ENCODE results near the gene FES. TPM values are rescaled to one million over a fixed set of nuclear protein-coding genes. Genes with fewer than 3 reads are reported as not detected.

The FES gene
- polyA plus RNA-seq, 2 of the 4 experiments (the other 2 are of a cell fraction), result 0.39 to 0.50 TPM

DNA sequence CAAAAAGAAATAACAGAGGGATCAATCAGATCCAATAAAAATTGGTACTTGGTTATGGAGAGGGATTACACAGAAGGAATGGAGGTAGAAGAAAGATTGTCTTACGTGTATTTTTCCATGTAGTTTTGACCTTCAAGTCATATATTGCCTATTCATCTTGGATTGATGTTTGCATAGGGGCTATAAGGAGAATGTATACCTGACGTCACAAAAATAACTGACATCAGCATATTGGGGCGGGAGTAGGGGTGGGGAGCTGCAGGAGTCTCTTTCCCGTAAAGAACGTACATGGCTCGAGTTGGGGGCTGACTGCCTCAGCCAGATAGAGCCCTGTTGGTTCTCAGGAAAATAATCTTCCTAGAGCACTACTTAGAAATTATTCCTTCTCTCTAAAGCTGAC is 21.8 kb upstream of the FES start:
- WGBS (ENCODE audit: missing lambda C conversion rate), result 88% methylated on average over 6 of the region's 6 CpGs
- no peak overlapping the region for H3K4me3 ChIP-seq
- peaks cover 65% of the 10 kb centered on the region for H3K4me1 ChIP-seq
- no peak for FAIRE-seq
- POLR2A ChIA-PET, result no interaction called here
- no peak for DNase-seq (ENCODE audit: low read depth in 1 of 2, low spot score in 1 of 2)
- TF ChIP-seq, protein P1, sequence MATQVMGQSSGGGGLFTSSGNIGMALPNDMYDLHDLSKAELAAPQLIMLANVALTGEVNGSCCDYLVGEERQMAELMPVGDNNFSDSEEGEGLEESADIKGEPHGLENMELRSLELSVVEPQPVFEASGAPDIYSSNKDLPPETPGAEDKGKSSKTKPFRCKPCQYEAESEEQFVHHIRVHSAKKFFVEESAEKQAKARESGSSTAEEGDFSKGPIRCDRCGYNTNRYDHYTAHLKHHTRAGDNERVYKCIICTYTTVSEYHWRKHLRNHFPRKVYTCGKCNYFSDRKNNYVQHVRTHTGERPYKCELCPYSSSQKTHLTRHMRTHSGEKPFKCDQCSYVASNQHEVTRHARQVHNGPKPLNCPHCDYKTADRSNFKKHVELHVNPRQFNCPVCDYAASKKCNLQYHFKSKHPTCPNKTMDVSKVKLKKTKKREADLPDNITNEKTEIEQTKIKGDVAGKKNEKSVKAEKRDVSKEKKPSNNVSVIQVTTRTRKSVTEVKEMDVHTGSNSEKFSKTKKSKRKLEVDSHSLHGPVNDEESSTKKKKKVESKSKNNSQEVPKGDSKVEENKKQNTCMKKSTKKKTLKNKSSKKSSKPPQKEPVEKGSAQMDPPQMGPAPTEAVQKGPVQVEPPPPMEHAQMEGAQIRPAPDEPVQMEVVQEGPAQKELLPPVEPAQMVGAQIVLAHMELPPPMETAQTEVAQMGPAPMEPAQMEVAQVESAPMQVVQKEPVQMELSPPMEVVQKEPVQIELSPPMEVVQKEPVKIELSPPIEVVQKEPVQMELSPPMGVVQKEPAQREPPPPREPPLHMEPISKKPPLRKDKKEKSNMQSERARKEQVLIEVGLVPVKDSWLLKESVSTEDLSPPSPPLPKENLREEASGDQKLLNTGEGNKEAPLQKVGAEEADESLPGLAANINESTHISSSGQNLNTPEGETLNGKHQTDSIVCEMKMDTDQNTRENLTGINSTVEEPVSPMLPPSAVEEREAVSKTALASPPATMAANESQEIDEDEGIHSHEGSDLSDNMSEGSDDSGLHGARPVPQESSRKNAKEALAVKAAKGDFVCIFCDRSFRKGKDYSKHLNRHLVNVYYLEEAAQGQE (IDR thresholded peaks at IDR 0.05), result no peak
- TF ChIP-seq MAZ (IDR thresholded peaks at IDR 0.05; ENCODE audit: borderline replicate concordance, low read depth, low read length) (no peak), MAFK (IDR thresholded peaks at IDR 0.05; ENCODE audit: partially characterized antibody) (peak; percentile 73), ZC3H11A (IDR thresholded peaks at IDR 0.05) (no peak)
- ATAC-seq, result no peak
- peak overlapping the region; percentile 59 to 76; a peak in 5 of 6 replicates for H3K27ac ChIP-seq
- CTCF ChIA-PET, result interaction anchor here (1.0 to 6.8 kb wide), 2 partner anchors 9 to 23 kb away, joined by 3 to 59 read pairs; no protein-coding TSS in a partner anchor
- H3K9me3 ChIP-seq, result no peaks in the 10 kb centered on the region
- H3K4me2 ChIP-seq, result peak overlapping the region; percentile 44; the same call in 2 of the 3 replicates

DNA sequence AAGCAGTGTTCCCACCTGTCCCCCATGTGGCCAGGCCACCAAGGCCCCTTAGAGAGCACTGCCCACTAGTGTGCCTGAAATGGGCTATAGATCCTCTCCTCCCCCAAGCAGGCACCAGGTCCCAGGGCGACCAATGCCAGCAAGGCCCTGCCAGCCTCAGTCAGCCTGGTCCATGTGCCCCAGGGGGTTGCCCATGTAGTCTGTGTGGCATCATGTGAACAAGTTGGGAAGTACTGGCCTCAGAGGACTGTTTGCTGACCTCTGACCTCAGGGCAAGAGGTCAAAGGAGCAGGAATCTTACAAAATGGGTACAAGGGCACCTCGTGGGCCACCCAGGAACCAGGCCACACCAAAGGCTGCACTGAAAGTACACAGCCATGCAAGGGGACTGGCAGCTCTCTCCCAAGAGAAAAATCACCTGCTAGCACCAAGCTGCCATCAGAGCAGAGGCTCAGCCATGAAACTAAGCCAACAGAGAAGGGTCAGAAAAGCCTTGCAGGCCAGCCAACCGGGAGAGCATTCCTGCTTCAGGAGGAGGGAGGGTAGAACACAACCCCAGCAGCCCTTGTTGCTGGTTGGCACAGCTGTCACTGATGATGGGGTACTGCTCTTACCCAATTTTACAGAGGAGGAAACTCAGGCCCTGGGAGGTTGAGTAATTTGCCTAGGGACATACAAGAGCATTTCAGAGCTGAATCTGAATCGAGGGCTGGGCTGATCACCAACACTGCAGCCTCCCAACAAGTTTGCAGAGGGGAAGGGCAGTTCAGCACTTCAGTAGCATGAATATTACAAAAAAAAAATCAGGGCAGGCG is 21.1 kb upstream of the FES start:
- Histone ChIP-seq H3K4me1 (peaks cover 72% of the 10 kb centered on the region), H3K4me2 (peak overlapping the region; percentile 44), H3K4me3 (no peak overlapping the region), H3K9me3 (no peaks in the 10 kb centered on the region), H3K27ac (peak overlapping the region; percentile 48 to 76)
- peak in 1 of 2 experiments; percentile 62 for DNase-seq (ENCODE audit: low read depth in 1 of 2, low spot score in 1 of 2)
- POLR2A ChIA-PET, result no interaction called here
- no peak for FAIRE-seq
- CTCF ChIA-PET, result interaction anchor here (1.0 to 6.8 kb wide), 7 partner anchors 8 to 215 kb away, joined by 3 to 59 read pairs (median 4); partner anchors contain the start of gene UNC45A
- TF ChIP-seq EP300 (IDR thresholded peaks at IDR 0.05) (peak; percentile 29; a peak in 1 of 5 replicates), SMC3 (IDR thresholded peaks at IDR 0.05) (peak; percentile 7; the same call in 1 of the 3 replicates), CEBPB (IDR thresholded peaks at IDR 0.05) (peak in 1 of 2 experiments; percentile 81; a peak in 2 of 4 replicates), HOXB13 (CRISPR knock-in tag; IDR thresholded peaks at IDR 0.05; ENCODE audit: low read depth) (no peak), JUNB (IDR thresholded peaks at IDR 0.05) (peak; percentile 25; the same call in 1 of the 2 replicates), TP53 (CRISPR knock-in tag; IDR thresholded peaks at IDR 0.05) (no peak)
- TF ChIP-seq, protein P2, sequence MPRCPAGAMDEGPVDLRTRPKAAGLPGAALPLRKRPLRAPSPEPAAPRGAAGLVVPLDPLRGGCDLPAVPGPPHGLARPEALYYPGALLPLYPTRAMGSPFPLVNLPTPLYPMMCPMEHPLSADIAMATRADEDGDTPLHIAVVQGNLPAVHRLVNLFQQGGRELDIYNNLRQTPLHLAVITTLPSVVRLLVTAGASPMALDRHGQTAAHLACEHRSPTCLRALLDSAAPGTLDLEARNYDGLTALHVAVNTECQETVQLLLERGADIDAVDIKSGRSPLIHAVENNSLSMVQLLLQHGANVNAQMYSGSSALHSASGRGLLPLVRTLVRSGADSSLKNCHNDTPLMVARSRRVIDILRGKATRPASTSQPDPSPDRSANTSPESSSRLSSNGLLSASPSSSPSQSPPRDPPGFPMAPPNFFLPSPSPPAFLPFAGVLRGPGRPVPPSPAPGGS (IDR thresholded peaks at IDR 0.05), result 0 out of 3 replicates have a peak, but pooled peaks have one; percentile 36
- TF ChIP-seq, protein P3, sequence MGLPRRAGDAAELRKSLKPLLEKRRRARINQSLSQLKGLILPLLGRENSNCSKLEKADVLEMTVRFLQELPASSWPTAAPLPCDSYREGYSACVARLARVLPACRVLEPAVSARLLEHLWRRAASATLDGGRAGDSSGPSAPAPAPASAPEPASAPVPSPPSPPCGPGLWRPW (IDR thresholded peaks at IDR 0.05), result peak; percentile 33; the same call in 1 of the 2 replicates
- peak; percentile 5 to 58 for ATAC-seq
- WGBS (ENCODE audit: missing lambda C conversion rate), result 74% methylated on average over 5 of the region's 5 CpGs

DNA sequence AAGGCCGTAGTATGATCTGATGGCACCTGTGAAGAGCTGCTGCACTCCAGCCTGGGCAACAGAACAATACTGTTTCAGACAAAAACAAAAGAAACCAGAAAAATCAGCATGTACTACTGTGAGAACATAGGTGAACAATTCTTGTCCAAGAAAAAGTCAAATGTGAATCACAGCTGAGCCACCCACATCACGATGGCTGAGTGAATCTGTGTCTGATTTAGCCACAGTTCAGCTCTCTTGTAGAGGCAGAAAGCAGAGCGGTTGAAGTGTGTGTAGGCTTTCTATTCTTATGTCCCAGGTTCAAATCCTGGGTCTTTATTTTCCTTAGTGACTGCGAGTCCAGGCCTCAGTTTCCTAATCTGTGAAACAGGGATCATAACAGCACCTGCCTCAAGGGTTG is 20.3 kb upstream of the FES start:
- peaks cover 80% of the 10 kb centered on the region for H3K4me1 ChIP-seq
- FAIRE-seq (no peak), DNase-seq (ENCODE audit: low read depth in 1 of 2, low spot score in 1 of 2) (no peak), ATAC-seq (no peak)
- peak overlapping the region; percentile 44 for H3K4me2 ChIP-seq
- H3K9me3 ChIP-seq, result no peaks in the 10 kb centered on the region
- peak overlapping the region; percentile 25 to 76 for H3K27ac ChIP-seq
- 91% methylated on average over 4 of the region's 4 CpGs for WGBS (ENCODE audit: missing lambda C conversion rate)
- ChIA-PET CTCF (interaction anchor here (0.7 to 6.8 kb wide), 8 partner anchors 10 to 216 kb away, joined by 3 to 59 read pairs (median 4); partner anchors contain the start of gene UNC45A), POLR2A (no interaction called here)
- H3K4me3 ChIP-seq, result no peak overlapping the region
- TF ChIP-seq, protein P4, sequence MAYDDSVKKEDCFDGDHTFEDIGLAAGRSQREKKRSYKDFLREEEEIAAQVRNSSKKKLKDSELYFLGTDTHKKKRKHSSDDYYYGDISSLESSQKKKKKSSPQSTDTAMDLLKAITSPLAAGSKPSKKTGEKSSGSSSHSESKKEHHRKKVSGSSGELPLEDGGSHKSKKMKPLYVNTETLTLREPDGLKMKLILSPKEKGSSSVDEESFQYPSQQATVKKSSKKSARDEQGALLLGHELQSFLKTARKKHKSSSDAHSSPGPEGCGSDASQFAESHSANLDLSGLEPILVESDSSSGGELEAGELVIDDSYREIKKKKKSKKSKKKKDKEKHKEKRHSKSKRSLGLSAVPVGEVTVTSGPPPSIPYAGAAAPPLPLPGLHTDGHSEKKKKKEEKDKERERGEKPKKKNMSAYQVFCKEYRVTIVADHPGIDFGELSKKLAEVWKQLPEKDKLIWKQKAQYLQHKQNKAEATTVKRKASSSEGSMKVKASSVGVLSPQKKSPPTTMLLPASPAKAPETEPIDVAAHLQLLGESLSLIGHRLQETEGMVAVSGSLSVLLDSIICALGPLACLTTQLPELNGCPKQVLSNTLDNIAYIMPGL (CRISPR knock-in tag; IDR thresholded peaks at IDR 0.05; ENCODE audit: borderline replicate concordance), result no peak
- TF ChIP-seq, protein P5, sequence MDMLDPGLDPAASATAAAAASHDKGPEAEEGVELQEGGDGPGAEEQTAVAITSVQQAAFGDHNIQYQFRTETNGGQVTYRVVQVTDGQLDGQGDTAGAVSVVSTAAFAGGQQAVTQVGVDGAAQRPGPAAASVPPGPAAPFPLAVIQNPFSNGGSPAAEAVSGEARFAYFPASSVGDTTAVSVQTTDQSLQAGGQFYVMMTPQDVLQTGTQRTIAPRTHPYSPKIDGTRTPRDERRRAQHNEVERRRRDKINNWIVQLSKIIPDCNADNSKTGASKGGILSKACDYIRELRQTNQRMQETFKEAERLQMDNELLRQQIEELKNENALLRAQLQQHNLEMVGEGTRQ (IDR thresholded peaks at IDR 0.05), result no peak
- TF ChIP-seq SMC3 (IDR thresholded peaks at IDR 0.05) (no peak), PHF8 (IDR thresholded peaks at IDR 0.05; ENCODE audit: borderline replicate concordance, low read depth) (no peak), KDM1A (IDR thresholded peaks at IDR 0.05; ENCODE audit: low read depth) (no peak), KDM5A (IDR thresholded peaks at IDR 0.05) (no peak)
- TF ChIP-seq, protein P6, sequence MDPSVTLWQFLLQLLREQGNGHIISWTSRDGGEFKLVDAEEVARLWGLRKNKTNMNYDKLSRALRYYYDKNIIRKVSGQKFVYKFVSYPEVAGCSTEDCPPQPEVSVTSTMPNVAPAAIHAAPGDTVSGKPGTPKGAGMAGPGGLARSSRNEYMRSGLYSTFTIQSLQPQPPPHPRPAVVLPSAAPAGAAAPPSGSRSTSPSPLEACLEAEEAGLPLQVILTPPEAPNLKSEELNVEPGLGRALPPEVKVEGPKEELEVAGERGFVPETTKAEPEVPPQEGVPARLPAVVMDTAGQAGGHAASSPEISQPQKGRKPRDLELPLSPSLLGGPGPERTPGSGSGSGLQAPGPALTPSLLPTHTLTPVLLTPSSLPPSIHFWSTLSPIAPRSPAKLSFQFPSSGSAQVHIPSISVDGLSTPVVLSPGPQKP (IDR thresholded peaks at IDR 0.05; ENCODE audit: low read depth, low read length), result no peak
- TF ChIP-seq, protein P7, sequence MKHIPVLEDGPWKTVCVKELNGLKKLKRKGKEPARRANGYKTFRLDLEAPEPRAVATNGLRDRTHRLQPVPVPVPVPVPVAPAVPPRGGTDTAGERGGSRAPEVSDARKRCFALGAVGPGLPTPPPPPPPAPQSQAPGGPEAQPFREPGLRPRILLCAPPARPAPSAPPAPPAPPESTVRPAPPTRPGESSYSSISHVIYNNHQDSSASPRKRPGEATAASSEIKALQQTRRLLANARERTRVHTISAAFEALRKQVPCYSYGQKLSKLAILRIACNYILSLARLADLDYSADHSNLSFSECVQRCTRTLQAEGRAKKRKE (CRISPR knock-in tag; IDR thresholded peaks at IDR 0.05; ENCODE audit: low read depth), result no peak
- TF ChIP-seq, protein P8, sequence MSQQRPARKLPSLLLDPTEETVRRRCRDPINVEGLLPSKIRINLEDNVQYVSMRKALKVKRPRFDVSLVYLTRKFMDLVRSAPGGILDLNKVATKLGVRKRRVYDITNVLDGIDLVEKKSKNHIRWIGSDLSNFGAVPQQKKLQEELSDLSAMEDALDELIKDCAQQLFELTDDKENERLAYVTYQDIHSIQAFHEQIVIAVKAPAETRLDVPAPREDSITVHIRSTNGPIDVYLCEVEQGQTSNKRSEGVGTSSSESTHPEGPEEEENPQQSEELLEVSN (IDR thresholded peaks at IDR 0.05; ENCODE audit: borderline replicate concordance, low read depth), result no peak
